ENCODE data around the gene SCN8A.

DNA sequence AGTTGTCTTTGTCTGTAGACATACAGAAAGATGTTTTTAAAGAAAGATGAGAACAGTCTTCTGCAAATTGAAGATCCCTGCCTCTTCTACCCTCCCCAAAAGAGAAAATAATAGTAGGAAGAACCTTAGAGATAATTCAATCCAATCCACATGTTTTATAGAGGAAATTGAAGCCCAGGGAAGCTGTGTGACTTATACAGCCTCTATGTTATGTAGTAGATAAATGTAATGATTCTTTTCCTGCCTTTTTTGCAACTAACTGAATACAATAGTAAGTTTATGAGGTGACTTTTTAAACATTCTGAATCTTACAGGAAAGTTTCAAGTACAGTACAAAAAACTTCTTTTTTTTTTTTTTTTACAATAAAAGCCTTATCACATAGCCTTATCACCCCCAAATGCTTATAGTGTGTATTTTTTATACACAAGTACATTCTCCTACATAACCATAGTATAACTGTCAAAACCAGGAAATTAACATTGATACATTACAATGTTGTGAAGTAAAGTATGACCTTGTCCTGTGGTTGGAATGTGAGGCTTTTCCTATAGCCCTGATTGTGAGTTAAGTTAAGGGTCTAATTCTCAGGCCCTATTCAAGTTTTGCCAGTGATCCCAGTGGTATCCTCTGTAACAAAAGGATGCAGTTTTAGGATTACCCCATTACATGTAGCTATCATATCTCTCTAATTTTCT lies 163.1 kb downstream of the SCN8A start:
- TF ChIP-seq CTCF (conservative IDR thresholded peaks at IDR 0.05; ENCODE audit: low read depth, low read length), result no peak
- TF ChIP-seq EZH2 (IDR thresholded peaks at IDR 0.05; ENCODE audit: borderline replicate concordance, low read depth, low read length, poor library complexity, severe bottlenecking), result no peak

Measured in A673 (cell line).